Neural cell (in vitro differentiated cells): ENCODE results near the gene ODC1. TPM values are rescaled to one million over a fixed set of nuclear protein-coding genes. Genes with fewer than 3 reads are reported as not detected.

ENCODE experiments used
- H2AFZ ChIP-seq: fragments of 200-600, 300-800 bp; sonication (generic), shearing (Covaris generic); 2 replicates; pipeline ENCODE4 v1.6.0; 2014; ENCODE audit warnings: low read depth, mild to moderate bottlenecking, antibody characterized with exemption, low read length, moderate library complexity
- H3F3A ChIP-seq: fragments of 200-600 bp; shearing (Covaris generic); 2 replicates; pipeline ENCODE4 v1.6.1; 2016; ENCODE audit warnings: mild to moderate bottlenecking, moderate library complexity, mixed read lengths, antibody characterized with exemption, low read length; ENCODE audit not compliant: insufficient read depth, poor library complexity, severe bottlenecking
- H3K27ac ChIP-seq: fragments of 200-600, 300-800 bp; sonication (generic), shearing (Covaris generic); 2 replicates; pipeline ENCODE4 v1.5.1; 2014; ENCODE audit warnings: mild to moderate bottlenecking, low read length, moderate library complexity
- H3K27me3 ChIP-seq: fragments of 300-800, 200-600 bp; sonication (generic), shearing (Covaris generic); 2 replicates; pipeline ENCODE4 v1.6.0; 2014; ENCODE audit warnings: mild to moderate bottlenecking, low read depth, low read length, moderate library complexity; ENCODE audit not compliant: insufficient read depth
- H3K36me3 ChIP-seq: fragments of 300-800, 200-600 bp; sonication (generic), shearing (Covaris generic); 2 replicates; pipeline ENCODE4 v1.5.1; 2014; ENCODE audit warnings: mild to moderate bottlenecking, antibody characterized with exemption, low read length, moderate library complexity; ENCODE audit not compliant: insufficient read depth
- H3K4me2 ChIP-seq: fragments of 300-800, 200-600 bp; sonication (generic), shearing (Covaris generic); 2 replicates; pipeline ENCODE4 v1.6.0; 2014; ENCODE audit warnings: mild to moderate bottlenecking, low read length
- H3K4me3 ChIP-seq: fragments of 300-800, 200-600 bp; sonication (generic), shearing (Covaris generic); 2 replicates; pipeline ENCODE4 v1.5.1; 2014; ENCODE audit warnings: mild to moderate bottlenecking, low read length, moderate library complexity
- H3K79me2 ChIP-seq: fragments of 200-600 bp; shearing (Covaris generic); replicated peaks from 2 replicates; pipeline ENCODE4 v1.6.0; 2014; ENCODE audit warnings: mild to moderate bottlenecking, low read length, moderate library complexity; ENCODE audit not compliant: insufficient read depth
- H3K9ac ChIP-seq: fragments of 300-800, 200-600 bp; sonication (generic), shearing (Covaris generic); 2 replicates; pipeline ENCODE4 v1.6.1; 2016; ENCODE audit warnings: mild to moderate bottlenecking, low read length, mixed read lengths
- H3K9me2 ChIP-seq: fragments of 200-600 bp; shearing (Covaris generic); 2 replicates; pipeline ENCODE4 v1.6.1; 2016; ENCODE audit warnings: mild to moderate bottlenecking, low read length, mixed read lengths; ENCODE audit not compliant: insufficient read depth
- H3K9me3 ChIP-seq: fragments of 200-600, 300-800 bp; sonication (generic), shearing (Covaris generic); 2 replicates; pipeline ENCODE4 v1.6.1; 2016; ENCODE audit warnings: mild to moderate bottlenecking, mixed run types, low read length, moderate library complexity, mixed read lengths
- H4K20me1 ChIP-seq: fragments of 200-600 bp; shearing (Covaris generic); 2 replicates; pipeline ENCODE4 v1.6.1; 2016; ENCODE audit warnings: mild to moderate bottlenecking, mixed run types; ENCODE audit not compliant: insufficient read depth
- MXI1 ChIP-seq: fragments of 450-650 bp; conservative IDR thresholded peaks from 2 replicates; pipeline ENCODE4 v1.6.1; 2014; ENCODE audit warnings: antibody characterized with exemption, mild to moderate bottlenecking; ENCODE audit not compliant: poor library complexity, severe bottlenecking
- POLR2AphosphoS5 ChIP-seq: IDR thresholded peaks from 2 replicates; pipeline ENCODE4 v1.6.1; 2012
- RAD21 ChIP-seq: fragments of 450-650 bp; conservative IDR thresholded peaks from 2 replicates; pipeline ENCODE4 v1.6.1; 2014; ENCODE audit warnings: antibody characterized with exemption, mild to moderate bottlenecking, moderate library complexity
- TAF1 ChIP-seq: IDR thresholded peaks from 2 replicates; pipeline ENCODE4 v1.6.1; 2012; ENCODE audit warnings: low read depth
- polyA plus RNA-seq: library from polyadenylated mRNA; depleted of rRNA; stranded (reverse); fragments of >200 nt; gene quantifications from 2 replicates; pipeline ENCODE4 v1.2.3, GENCODE V29; 2014
- TF ChIP-seq, protein P1 (sequence below): IDR thresholded peaks from 2 replicates; pipeline ENCODE4 v1.6.1; 2012; ENCODE audit warnings: borderline replicate concordance
- TF ChIP-seq, protein P2 (sequence below): fragments of 450-650 bp; IDR thresholded peaks from 2 replicates; pipeline ENCODE4 v1.5.1; 2014; ENCODE audit warnings: antibody characterized with exemption, mild to moderate bottlenecking, moderate library complexity; ENCODE audit not compliant: poor library complexity, severe bottlenecking

Gene ODC1
- polyA plus RNA-seq, 1 donor from 2014 or later: 1,107 TPM

DNA sequence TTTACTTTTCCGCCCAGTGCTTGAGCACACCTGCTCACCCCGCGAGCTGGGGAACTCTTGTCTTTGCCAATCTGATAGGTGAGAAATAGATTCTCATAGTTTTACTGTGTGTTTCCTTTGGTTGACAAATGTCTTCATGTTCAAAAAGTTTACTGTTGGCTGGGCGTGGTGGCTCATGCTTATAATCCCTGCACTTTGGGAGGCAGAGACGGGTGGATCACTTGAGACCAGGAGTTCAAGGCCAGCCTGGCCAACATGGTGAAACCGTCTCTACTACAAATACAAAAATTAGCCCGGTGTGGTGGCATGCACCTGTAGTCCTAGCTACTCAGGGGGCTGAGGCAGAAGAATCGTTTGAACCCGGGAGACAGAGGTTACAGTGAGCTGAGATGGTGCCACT lies 10.3 kb downstream of the ODC1 start:
- H3K36me3 ChIP-seq: peaks cover 12% of the 10 kb centered on the region
- no peaks in the 10 kb centered on the region for H3F3A ChIP-seq
- H3K4me2 ChIP-seq: no peak overlapping the region
- H3K79me2 ChIP-seq: peaks cover 5% of the 10 kb centered on the region
- H3K9me2 ChIP-seq: no peaks in the 10 kb centered on the region
- no peaks in the 10 kb centered on the region for H3K9me3 ChIP-seq
- no peak overlapping the region for H2AFZ ChIP-seq
- no peak overlapping the region for H3K27ac ChIP-seq
- no peak overlapping the region for H3K9ac ChIP-seq
- H3K27me3 ChIP-seq: no peaks in the 10 kb centered on the region
- H4K20me1 ChIP-seq: peaks cover 21% of the 10 kb centered on the region
- H3K4me3 ChIP-seq: no peak overlapping the region
- TF ChIP-seq TAF1: no peak

DNA sequence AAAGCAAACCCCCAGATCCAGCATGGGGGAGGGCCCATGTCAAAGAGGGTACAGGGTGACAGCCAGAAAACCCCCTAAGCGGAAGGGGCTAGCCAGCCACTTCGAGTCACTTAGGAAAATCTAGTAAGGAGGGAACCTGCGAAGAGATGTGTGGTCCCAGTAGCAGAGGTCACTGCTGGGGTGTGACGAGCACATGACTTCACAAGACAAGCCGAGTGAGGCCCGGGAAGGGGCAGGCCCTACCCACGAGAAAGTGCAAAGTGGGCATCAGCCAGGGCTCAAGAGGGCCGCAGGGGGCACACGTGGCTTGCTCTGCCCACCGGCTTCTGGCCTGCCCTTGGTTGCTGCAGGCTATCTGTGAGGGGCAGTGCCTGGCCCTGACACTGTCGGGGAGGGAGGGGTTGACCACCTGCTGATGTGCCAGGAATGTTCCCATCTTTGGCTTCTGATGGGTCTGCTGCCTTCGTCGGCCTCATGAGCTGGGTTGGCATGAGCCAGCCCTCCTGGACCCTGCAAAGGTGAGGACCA lies 11.5 kb downstream of the ODC1 start:
- peaks cover 11% of the 10 kb centered on the region for H3K36me3 ChIP-seq
- no peak overlapping the region for H3K27ac ChIP-seq
- H3K27me3 ChIP-seq: peaks cover 4% of the 10 kb centered on the region
- H3F3A ChIP-seq: no peaks in the 10 kb centered on the region
- no peaks in the 10 kb centered on the region for H3K9me3 ChIP-seq
- H4K20me1 ChIP-seq: peaks cover 10% of the 10 kb centered on the region
- no peak overlapping the region for H2AFZ ChIP-seq
- TF ChIP-seq TAF1: no peak
- TF ChIP-seq RAD21: no peak
- TF ChIP-seq, protein P1, sequence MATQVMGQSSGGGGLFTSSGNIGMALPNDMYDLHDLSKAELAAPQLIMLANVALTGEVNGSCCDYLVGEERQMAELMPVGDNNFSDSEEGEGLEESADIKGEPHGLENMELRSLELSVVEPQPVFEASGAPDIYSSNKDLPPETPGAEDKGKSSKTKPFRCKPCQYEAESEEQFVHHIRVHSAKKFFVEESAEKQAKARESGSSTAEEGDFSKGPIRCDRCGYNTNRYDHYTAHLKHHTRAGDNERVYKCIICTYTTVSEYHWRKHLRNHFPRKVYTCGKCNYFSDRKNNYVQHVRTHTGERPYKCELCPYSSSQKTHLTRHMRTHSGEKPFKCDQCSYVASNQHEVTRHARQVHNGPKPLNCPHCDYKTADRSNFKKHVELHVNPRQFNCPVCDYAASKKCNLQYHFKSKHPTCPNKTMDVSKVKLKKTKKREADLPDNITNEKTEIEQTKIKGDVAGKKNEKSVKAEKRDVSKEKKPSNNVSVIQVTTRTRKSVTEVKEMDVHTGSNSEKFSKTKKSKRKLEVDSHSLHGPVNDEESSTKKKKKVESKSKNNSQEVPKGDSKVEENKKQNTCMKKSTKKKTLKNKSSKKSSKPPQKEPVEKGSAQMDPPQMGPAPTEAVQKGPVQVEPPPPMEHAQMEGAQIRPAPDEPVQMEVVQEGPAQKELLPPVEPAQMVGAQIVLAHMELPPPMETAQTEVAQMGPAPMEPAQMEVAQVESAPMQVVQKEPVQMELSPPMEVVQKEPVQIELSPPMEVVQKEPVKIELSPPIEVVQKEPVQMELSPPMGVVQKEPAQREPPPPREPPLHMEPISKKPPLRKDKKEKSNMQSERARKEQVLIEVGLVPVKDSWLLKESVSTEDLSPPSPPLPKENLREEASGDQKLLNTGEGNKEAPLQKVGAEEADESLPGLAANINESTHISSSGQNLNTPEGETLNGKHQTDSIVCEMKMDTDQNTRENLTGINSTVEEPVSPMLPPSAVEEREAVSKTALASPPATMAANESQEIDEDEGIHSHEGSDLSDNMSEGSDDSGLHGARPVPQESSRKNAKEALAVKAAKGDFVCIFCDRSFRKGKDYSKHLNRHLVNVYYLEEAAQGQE: no peak
- TF ChIP-seq POLR2AphosphoS5: no peak
- no peaks in the 10 kb centered on the region for H3K79me2 ChIP-seq
- no peak overlapping the region for H3K9ac ChIP-seq
- no peak overlapping the region for H3K4me2 ChIP-seq
- no peaks in the 10 kb centered on the region for H3K9me2 ChIP-seq
- H3K4me3 ChIP-seq: no peak overlapping the region

DNA sequence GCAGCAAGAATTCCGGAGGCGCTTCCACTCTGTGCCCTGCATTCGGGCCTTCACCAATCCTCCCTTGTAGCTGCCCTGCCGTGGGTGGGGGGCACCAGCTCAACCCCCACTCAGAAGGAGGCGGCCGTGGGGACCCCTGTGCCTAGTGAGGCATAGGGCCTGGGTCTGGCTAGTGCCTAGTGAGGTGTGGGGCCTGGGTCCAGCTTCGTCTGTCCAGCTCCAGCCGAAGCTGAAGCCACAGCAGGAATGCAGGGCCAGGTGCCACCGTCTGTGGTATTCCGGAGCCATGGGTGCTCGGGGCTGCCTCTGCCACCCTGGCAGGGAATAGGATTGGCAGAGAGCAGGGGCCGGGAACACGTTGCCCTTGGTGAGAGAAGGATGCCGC lies 12.3 kb downstream of the ODC1 start:
- no peak overlapping the region for H3K9ac ChIP-seq
- H2AFZ ChIP-seq: no peak overlapping the region
- H3K4me3 ChIP-seq: no peak overlapping the region
- H4K20me1 ChIP-seq: peaks cover 3% of the 10 kb centered on the region
- H3K79me2 ChIP-seq: no peaks in the 10 kb centered on the region
- H3K27me3 ChIP-seq: peaks cover 6% of the 10 kb centered on the region
- no peaks in the 10 kb centered on the region for H3K9me2 ChIP-seq
- no peak for TF ChIP-seq MXI1
- TF ChIP-seq, protein P2, sequence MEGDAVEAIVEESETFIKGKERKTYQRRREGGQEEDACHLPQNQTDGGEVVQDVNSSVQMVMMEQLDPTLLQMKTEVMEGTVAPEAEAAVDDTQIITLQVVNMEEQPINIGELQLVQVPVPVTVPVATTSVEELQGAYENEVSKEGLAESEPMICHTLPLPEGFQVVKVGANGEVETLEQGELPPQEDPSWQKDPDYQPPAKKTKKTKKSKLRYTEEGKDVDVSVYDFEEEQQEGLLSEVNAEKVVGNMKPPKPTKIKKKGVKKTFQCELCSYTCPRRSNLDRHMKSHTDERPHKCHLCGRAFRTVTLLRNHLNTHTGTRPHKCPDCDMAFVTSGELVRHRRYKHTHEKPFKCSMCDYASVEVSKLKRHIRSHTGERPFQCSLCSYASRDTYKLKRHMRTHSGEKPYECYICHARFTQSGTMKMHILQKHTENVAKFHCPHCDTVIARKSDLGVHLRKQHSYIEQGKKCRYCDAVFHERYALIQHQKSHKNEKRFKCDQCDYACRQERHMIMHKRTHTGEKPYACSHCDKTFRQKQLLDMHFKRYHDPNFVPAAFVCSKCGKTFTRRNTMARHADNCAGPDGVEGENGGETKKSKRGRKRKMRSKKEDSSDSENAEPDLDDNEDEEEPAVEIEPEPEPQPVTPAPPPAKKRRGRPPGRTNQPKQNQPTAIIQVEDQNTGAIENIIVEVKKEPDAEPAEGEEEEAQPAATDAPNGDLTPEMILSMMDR: no peak
- H3K9me3 ChIP-seq: no peaks in the 10 kb centered on the region
- H3K27ac ChIP-seq: no peak overlapping the region
- no peaks in the 10 kb centered on the region for H3F3A ChIP-seq
- no peak overlapping the region for H3K4me2 ChIP-seq
- H3K36me3 ChIP-seq: peaks cover 4% of the 10 kb centered on the region
